Neural cell (in vitro differentiated cells): ENCODE data around the gene SMC4. TPM values are rescaled to one million over a fixed set of nuclear protein-coding genes. Genes with fewer than 3 reads are reported as not detected.

Source experiments
- H2AFZ ChIP-seq: fragments of 200-600, 300-800 bp; sonication (generic), shearing (Covaris generic); 2 replicates; pipeline ENCODE4 v1.6.0; 2014; ENCODE audit warnings: low read depth, mild to moderate bottlenecking, antibody characterized with exemption, low read length, moderate library complexity
- H3F3A ChIP-seq: fragments of 200-600 bp; shearing (Covaris generic); 2 replicates; pipeline ENCODE4 v1.6.1; 2016; ENCODE audit warnings: mild to moderate bottlenecking, moderate library complexity, mixed read lengths, antibody characterized with exemption, low read length; ENCODE audit not compliant: insufficient read depth, poor library complexity, severe bottlenecking
- H3K27ac ChIP-seq: fragments of 200-600, 300-800 bp; sonication (generic), shearing (Covaris generic); 2 replicates; pipeline ENCODE4 v1.5.1; 2014; ENCODE audit warnings: mild to moderate bottlenecking, low read length, moderate library complexity
- H3K27me3 ChIP-seq: fragments of 300-800, 200-600 bp; sonication (generic), shearing (Covaris generic); 2 replicates; pipeline ENCODE4 v1.6.0; 2014; ENCODE audit warnings: mild to moderate bottlenecking, low read depth, low read length, moderate library complexity; ENCODE audit not compliant: insufficient read depth
- H3K36me3 ChIP-seq: fragments of 300-800, 200-600 bp; sonication (generic), shearing (Covaris generic); 2 replicates; pipeline ENCODE4 v1.5.1; 2014; ENCODE audit warnings: mild to moderate bottlenecking, antibody characterized with exemption, low read length, moderate library complexity; ENCODE audit not compliant: insufficient read depth
- H3K4me2 ChIP-seq: fragments of 300-800, 200-600 bp; sonication (generic), shearing (Covaris generic); 2 replicates; pipeline ENCODE4 v1.6.0; 2014; ENCODE audit warnings: mild to moderate bottlenecking, low read length
- H3K4me3 ChIP-seq: fragments of 300-800, 200-600 bp; sonication (generic), shearing (Covaris generic); 2 replicates; pipeline ENCODE4 v1.5.1; 2014; ENCODE audit warnings: mild to moderate bottlenecking, low read length, moderate library complexity
- H3K79me2 ChIP-seq: fragments of 200-600 bp; shearing (Covaris generic); replicated peaks from 2 replicates; pipeline ENCODE4 v1.6.0; 2014; ENCODE audit warnings: mild to moderate bottlenecking, low read length, moderate library complexity; ENCODE audit not compliant: insufficient read depth
- H3K9ac ChIP-seq: fragments of 300-800, 200-600 bp; sonication (generic), shearing (Covaris generic); 2 replicates; pipeline ENCODE4 v1.6.1; 2016; ENCODE audit warnings: mild to moderate bottlenecking, low read length, mixed read lengths
- H3K9me2 ChIP-seq: fragments of 200-600 bp; shearing (Covaris generic); 2 replicates; pipeline ENCODE4 v1.6.1; 2016; ENCODE audit warnings: mild to moderate bottlenecking, low read length, mixed read lengths; ENCODE audit not compliant: insufficient read depth
- H3K9me3 ChIP-seq: fragments of 200-600, 300-800 bp; sonication (generic), shearing (Covaris generic); 2 replicates; pipeline ENCODE4 v1.6.1; 2016; ENCODE audit warnings: mild to moderate bottlenecking, mixed run types, low read length, moderate library complexity, mixed read lengths
- H4K20me1 ChIP-seq: fragments of 200-600 bp; shearing (Covaris generic); 2 replicates; pipeline ENCODE4 v1.6.1; 2016; ENCODE audit warnings: mild to moderate bottlenecking, mixed run types; ENCODE audit not compliant: insufficient read depth
- EP300 ChIP-seq: fragments of 450-650 bp; conservative IDR thresholded peaks from 2 replicates; pipeline ENCODE4 v1.6.1; 2014; ENCODE audit warnings: antibody characterized with exemption, mild to moderate bottlenecking, moderate library complexity; ENCODE audit not compliant: poor library complexity, severe bottlenecking
- EZH2 ChIP-seq: fragments of 200-600, 300-800 bp; shearing (Covaris generic), sonication (generic); IDR thresholded peaks from 2 replicates; pipeline ENCODE4 v1.6.1; 2014; ENCODE audit warnings: antibody characterized with exemption, low read length, borderline replicate concordance, mild to moderate bottlenecking; ENCODE audit not compliant: insufficient read depth, poor library complexity, severe bottlenecking
- MXI1 ChIP-seq: fragments of 450-650 bp; conservative IDR thresholded peaks from 2 replicates; pipeline ENCODE4 v1.6.1; 2014; ENCODE audit warnings: antibody characterized with exemption, mild to moderate bottlenecking; ENCODE audit not compliant: poor library complexity, severe bottlenecking
- POLR2AphosphoS5 ChIP-seq: IDR thresholded peaks from 2 replicates; pipeline ENCODE4 v1.6.1; 2012
- RAD21 ChIP-seq: fragments of 450-650 bp; conservative IDR thresholded peaks from 2 replicates; pipeline ENCODE4 v1.6.1; 2014; ENCODE audit warnings: antibody characterized with exemption, mild to moderate bottlenecking, moderate library complexity
- SMC3 ChIP-seq: fragments of 450-650 bp; conservative IDR thresholded peaks from 2 replicates; pipeline ENCODE4 v1.6.1; 2014; ENCODE audit warnings: antibody characterized with exemption, mild to moderate bottlenecking, moderate library complexity; ENCODE audit not compliant: poor library complexity
- TAF1 ChIP-seq: IDR thresholded peaks from 2 replicates; pipeline ENCODE4 v1.6.1; 2012; ENCODE audit warnings: low read depth
- polyA plus RNA-seq: library from polyadenylated mRNA; depleted of rRNA; stranded (reverse); fragments of >200 nt; gene quantifications from 2 replicates; pipeline ENCODE4 v1.2.3, GENCODE V29; 2014
- TF ChIP-seq, protein P1 (sequence below): fragments of 450-650 bp; IDR thresholded peaks from 2 replicates; pipeline ENCODE4 v1.5.1; 2014; ENCODE audit warnings: antibody characterized with exemption, mild to moderate bottlenecking, moderate library complexity; ENCODE audit not compliant: poor library complexity, severe bottlenecking
- TF ChIP-seq, protein P2 (sequence below): IDR thresholded peaks from 2 replicates; pipeline ENCODE4 v1.6.1; 2012; ENCODE audit warnings: borderline replicate concordance

The SMC4 gene
- polyA plus RNA-seq, 1 donor from 2014 or later, result 17.4 TPM

DNA sequence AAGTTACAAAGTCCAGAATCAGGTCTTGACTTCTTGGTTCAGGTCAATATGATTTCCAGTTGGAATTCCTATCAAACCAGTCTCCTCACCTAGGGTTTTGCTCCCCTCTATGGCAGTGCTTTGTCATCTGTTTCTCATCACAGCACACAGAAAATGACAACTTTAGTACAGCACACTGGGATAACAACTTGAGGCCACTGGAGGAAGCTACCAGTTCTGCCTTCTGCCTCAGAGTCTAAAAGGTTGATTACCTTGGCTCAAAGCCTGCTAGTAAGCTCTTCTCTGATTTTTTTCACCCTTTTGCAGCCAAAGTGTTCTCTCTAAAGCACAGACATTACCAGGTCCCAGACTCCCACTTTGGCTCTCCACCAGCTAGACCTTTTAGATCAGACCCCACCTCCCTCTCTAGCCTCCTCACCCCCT lies 75.0 kb downstream of the SMC4 start:
- no peaks in the 10 kb centered on the region for H3K79me2 ChIP-seq

DNA sequence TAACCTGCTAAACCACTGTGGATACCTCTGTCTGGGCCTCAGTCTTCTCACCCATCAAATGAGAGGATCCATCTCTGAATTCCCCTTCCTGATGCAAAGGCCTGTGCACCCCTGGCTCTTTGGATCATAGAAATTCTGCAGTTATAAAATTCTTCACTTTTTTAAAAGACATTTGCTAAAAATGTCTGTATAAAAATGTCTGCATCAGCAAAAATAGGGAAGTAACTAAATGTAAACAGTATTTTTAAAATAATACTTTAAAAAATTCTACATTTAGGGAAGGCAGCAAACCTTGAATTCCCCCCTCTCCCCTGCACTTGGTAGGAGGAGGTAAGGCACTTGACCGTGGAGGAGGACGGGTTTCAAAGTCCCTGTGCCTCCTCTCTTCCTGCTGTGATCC lies 75.7 kb downstream of the SMC4 start:
- H3K79me2 ChIP-seq, result no peaks in the 10 kb centered on the region
- no peaks in the 10 kb centered on the region for H3K36me3 ChIP-seq
- no peak overlapping the region for H3K4me2 ChIP-seq
- TF ChIP-seq, protein P1, sequence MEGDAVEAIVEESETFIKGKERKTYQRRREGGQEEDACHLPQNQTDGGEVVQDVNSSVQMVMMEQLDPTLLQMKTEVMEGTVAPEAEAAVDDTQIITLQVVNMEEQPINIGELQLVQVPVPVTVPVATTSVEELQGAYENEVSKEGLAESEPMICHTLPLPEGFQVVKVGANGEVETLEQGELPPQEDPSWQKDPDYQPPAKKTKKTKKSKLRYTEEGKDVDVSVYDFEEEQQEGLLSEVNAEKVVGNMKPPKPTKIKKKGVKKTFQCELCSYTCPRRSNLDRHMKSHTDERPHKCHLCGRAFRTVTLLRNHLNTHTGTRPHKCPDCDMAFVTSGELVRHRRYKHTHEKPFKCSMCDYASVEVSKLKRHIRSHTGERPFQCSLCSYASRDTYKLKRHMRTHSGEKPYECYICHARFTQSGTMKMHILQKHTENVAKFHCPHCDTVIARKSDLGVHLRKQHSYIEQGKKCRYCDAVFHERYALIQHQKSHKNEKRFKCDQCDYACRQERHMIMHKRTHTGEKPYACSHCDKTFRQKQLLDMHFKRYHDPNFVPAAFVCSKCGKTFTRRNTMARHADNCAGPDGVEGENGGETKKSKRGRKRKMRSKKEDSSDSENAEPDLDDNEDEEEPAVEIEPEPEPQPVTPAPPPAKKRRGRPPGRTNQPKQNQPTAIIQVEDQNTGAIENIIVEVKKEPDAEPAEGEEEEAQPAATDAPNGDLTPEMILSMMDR, result no peak
- TF ChIP-seq EZH2, result no peak
- no peak overlapping the region for H2AFZ ChIP-seq
- no peaks in the 10 kb centered on the region for H3K9me2 ChIP-seq
- H4K20me1 ChIP-seq, result no peaks in the 10 kb centered on the region
- H3K27me3 ChIP-seq, result no peaks in the 10 kb centered on the region
- no peak overlapping the region for H3K4me3 ChIP-seq
- H3K27ac ChIP-seq, result no peak overlapping the region
- no peaks in the 10 kb centered on the region for H3K9me3 ChIP-seq
- no peaks in the 10 kb centered on the region for H3F3A ChIP-seq
- no peak overlapping the region for H3K9ac ChIP-seq

More for the DNA sequence above, 75.0 kb downstream of the SMC4 start:
- no peak overlapping the region for H3K9ac ChIP-seq
- H3K9me3 ChIP-seq, result no peaks in the 10 kb centered on the region
- H3F3A ChIP-seq, result no peaks in the 10 kb centered on the region
- H3K4me2 ChIP-seq, result no peak overlapping the region
- H3K27ac ChIP-seq, result no peak overlapping the region
- H3K27me3 ChIP-seq, result no peaks in the 10 kb centered on the region
- H3K9me2 ChIP-seq, result no peaks in the 10 kb centered on the region
- H3K4me3 ChIP-seq, result no peak overlapping the region
- H3K36me3 ChIP-seq, result no peaks in the 10 kb centered on the region
- TF ChIP-seq EZH2 (no peak), RAD21 (no peak), TAF1 (no peak), EP300 (no peak), POLR2AphosphoS5 (no peak), SMC3 (no peak), MXI1 (no peak)
- TF ChIP-seq, protein P2, sequence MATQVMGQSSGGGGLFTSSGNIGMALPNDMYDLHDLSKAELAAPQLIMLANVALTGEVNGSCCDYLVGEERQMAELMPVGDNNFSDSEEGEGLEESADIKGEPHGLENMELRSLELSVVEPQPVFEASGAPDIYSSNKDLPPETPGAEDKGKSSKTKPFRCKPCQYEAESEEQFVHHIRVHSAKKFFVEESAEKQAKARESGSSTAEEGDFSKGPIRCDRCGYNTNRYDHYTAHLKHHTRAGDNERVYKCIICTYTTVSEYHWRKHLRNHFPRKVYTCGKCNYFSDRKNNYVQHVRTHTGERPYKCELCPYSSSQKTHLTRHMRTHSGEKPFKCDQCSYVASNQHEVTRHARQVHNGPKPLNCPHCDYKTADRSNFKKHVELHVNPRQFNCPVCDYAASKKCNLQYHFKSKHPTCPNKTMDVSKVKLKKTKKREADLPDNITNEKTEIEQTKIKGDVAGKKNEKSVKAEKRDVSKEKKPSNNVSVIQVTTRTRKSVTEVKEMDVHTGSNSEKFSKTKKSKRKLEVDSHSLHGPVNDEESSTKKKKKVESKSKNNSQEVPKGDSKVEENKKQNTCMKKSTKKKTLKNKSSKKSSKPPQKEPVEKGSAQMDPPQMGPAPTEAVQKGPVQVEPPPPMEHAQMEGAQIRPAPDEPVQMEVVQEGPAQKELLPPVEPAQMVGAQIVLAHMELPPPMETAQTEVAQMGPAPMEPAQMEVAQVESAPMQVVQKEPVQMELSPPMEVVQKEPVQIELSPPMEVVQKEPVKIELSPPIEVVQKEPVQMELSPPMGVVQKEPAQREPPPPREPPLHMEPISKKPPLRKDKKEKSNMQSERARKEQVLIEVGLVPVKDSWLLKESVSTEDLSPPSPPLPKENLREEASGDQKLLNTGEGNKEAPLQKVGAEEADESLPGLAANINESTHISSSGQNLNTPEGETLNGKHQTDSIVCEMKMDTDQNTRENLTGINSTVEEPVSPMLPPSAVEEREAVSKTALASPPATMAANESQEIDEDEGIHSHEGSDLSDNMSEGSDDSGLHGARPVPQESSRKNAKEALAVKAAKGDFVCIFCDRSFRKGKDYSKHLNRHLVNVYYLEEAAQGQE, result no peak
- TF ChIP-seq, protein P1, result no peak
- no peaks in the 10 kb centered on the region for H4K20me1 ChIP-seq
- H2AFZ ChIP-seq, result no peak overlapping the region
